Measurements from ENCODE around the gene PLA2G4E.
A peak's percentile ranks its signal among the peaks of the same experiment; 100 is the strongest.

The PLA2G4E gene

GRCh38 chr15:41977757-41978383 lies 43.0 kb downstream of the PLA2G4E start:
- DNase-seq (ENCODE audit: low spot score) = no peak

GRCh38 chr15:41975669-41976068 lies 45.2 kb downstream of the PLA2G4E start:
- DNase-seq (ENCODE audit: low spot score) = no peak

- DNase-seq (ENCODE audit: low spot score) = no peak
Observed at GRCh38 chr15:41974041-41974440, 46.8 kb downstream of the PLA2G4E start.

GRCh38 chr15:41972253-41973242 lies 48.3 kb downstream of the PLA2G4E start, which contains the start of gene EHD4:
Gene EHD4 (minus strand): TSS chr15:41972557. CDS start chr15:41972494, 63 bp downstream.
- DNase-seq (ENCODE audit: low spot score) = peak; percentile 99

- no peak for DNase-seq (ENCODE audit: low spot score)
Observed at GRCh38 chr15:41971895-41972252, 49.0 kb downstream of the PLA2G4E start.

- DNase-seq (ENCODE audit: low spot score) = peak; percentile 45
Observed at GRCh38 chr15:41971089-41971894, 49.5 kb downstream of the PLA2G4E start.

GRCh38 chr15:41970456-41970855 lies 50.4 kb downstream of the PLA2G4E start:
- DNase-seq (ENCODE audit: low spot score) = no peak

- peak; percentile 23 for DNase-seq (ENCODE audit: low spot score)
Observed at GRCh38 chr15:41969851-41970431, 50.9 kb downstream of the PLA2G4E start.

GRCh38 chr15:41968701-41969100 lies 52.1 kb downstream of the PLA2G4E start:
- DNase-seq (ENCODE audit: low spot score) = no peak

GRCh38 chr15:41967506-41968206 lies 53.2 kb downstream of the PLA2G4E start:
- peak; percentile 78 for DNase-seq (ENCODE audit: low spot score)

- no peak for DNase-seq (ENCODE audit: low spot score)
Observed at GRCh38 chr15:41966920-41967465, 53.8 kb downstream of the PLA2G4E start.

GRCh38 chr15:41966414-41966812 lies 54.4 kb downstream of the PLA2G4E start:
- DNase-seq (ENCODE audit: low spot score) = no peak

- DNase-seq (ENCODE audit: low spot score) = no peak
Observed at GRCh38 chr15:41965441-41966413, 55.1 kb downstream of the PLA2G4E start.

- DNase-seq (ENCODE audit: low spot score) = no peak
Observed at GRCh38 chr15:41961595-41962202, 59.1 kb downstream of the PLA2G4E start.

- DNase-seq (ENCODE audit: low spot score) = no peak
Observed at GRCh38 chr15:41961001-41961518, 59.8 kb downstream of the PLA2G4E start.

GRCh38 chr15:41958002-41958420 lies 62.8 kb downstream of the PLA2G4E start:
- no peak for DNase-seq (ENCODE audit: low spot score)

GRCh38 chr15:41957021-41957897 lies 63.6 kb downstream of the PLA2G4E start:
- DNase-seq (ENCODE audit: low spot score) = no peak
